NOMO-1 treated with dmso at 0.1 percent for 144 hours (cell line): ENCODE data around the gene CDH23.

Source experiments
- DNase-seq: peaks from one replicate; lab custom pipeline; 2025; ENCODE audit not compliant: unreplicated experiment; lab: John Stamatoyannopoulos, UW

Gene CDH23

DNA sequence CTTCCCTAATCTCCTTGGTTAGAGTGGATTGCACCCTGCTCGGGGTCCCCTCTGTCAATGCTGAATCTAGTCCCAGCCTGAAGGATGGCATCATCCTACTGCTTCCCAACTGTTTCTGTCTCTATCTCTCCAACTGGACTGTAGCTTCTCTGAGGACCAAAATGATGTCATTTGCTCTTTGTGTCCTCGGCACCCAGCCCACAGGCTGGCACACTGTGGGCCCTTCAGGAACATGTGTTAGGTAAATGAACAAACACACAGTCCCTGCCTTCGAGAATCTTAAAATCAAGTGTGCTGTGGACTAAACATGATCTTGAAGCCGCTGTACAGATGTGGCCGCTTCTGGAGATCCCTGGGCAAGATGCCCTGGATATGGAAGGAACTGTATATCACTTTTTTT lies 5.0 kb upstream of the CDH23 start:
- no peak for DNase-seq

DNA sequence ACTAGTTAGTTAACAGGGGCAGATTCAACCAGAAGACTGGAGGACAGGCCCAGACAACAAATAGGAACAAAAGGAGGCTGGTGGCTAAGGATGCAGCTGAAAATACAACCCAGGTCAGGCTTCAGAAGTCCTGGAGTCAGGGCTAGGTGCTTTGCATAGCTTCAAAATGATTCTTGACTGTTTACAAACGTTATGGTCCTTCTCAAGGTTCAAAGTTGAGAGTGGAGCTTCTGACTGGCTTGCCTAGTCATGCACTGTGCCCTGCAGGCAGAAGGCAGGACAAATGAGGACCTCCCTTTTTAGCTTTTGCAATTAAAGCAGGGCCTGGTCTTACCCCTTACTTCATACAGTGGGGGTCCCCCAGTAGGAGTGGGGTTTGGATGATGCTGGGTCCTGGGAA lies 4.4 kb upstream of the CDH23 start:
- DNase-seq: no peak

DNA sequence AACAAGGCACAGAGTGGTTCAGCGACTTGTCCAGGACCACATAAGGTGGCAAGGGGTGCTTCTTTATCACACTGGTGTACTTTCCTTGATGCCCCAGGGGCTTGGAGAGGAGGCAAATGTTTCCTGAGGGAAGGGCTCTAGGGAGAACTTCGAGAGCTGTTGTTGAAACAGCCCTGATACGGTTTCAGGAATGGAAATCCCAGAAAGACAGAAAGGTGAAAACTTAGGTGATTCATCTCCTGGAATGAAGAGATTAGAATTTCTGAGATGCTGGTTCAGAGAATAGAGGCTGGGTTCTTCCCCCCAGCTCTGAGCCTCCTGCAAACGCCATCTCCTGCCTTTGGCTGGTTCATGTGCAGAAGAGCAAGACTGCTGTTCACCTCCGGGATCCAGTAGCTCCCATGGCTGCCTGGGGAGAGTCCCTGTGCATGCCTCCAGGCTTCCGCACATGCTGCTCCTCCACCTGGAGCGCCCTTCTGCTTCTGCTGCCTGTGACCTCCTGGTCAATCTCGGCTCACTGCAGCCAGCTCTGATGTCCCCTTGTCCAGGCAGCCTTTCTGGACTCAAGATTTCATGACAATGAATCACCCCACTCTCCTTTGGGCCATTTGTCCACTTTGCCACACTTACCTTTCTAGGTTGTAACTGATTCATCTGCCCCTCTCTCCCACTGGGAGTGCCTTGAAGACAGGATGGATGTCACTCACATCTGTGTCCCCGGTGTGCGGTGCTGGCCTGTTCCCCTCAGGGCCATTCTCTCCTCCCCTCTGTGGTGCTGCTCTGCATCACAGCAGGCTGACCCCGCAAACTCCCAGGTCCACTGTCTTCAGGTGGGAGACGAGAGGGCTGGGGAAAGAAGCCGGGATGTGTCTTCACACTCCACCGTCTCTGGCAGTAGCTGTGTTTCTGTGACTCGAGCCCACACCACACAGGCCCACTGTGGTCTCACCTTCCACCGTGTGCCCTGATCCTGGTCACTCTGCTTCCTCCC lies 3.6 kb upstream of the CDH23 start:
- DNase-seq: no peak

DNA sequence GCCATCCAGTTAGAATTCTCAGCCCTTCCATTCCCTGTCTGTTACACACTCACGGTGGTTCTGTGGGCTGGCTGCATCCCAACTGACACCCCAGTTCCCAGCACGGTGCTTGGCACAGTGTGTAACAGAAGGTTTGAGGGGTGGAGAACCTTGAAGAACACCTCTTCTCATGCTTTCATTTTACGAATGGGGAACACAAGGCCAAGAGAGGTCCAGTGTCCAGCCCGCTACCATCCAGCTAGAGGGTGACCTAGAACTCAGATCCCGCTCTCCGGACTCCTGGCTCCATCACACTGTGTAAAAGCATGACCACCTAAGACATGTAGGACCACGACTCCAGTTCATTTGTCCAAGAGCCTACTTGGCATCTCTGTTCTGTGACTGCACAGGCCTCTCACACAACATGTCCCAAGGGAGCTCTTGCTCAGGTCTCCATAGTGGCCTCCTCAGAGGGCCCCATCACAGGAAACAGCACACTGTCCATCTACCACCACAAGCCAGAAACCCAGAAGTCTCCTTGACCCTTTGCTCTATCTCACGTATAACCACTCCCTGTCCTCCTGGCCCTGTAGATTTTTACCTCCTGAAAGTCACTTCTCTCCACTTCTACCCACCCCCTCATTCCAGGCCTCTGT lies 2.8 kb upstream of the CDH23 start:
- no peak for DNase-seq

DNA sequence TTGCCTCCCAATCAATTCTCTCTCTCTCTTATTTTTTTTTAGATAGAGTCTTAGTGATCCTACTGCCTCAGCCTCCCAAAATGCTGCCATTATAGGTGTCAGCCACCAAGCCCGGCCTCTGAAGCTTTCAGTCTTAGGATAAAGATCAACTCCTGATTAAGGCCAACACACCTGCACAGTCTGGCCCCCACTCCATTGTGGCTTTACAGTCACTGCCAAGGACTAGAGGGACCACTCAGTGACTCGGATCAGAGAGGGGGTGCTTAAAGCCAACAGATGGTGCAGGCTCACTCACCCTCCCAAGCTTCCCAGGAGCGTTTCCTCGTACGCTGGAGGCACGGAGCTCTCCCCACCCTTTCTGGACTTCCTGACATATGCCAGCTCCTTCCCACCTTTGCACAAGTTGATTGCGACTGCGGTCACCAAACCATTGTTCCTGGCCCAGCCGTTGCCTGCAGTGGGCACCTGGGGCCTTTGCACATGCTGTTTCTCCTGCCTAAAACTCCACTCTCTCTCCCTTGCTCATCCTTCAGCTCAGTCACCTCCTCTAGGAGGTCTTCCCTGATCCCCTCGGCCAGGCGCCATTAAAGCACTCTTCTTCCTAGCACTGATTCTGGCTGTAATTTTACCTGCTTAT lies 1.7 kb upstream of the CDH23 start:
- no peak for DNase-seq

DNA sequence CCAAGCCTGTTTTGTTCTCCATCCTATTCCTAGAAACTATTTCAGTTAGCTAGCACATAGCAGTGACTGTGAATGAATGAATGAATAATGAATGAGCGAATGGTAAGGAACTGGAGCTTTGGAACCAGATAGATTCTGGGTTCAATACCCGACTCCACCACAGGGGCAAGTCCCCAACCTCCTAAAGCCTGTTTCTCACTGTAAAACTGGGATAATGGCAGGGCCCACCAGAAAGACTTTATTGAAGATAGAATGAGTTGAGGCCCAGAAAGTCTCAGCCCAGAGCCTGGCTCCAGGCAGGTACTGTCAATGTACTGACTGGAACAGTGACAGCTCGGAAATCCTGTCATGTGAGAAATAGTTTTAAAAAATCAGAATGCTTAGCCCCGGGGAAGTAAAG lies 1.1 kb upstream of the CDH23 start:
- DNase-seq: no peak

DNA sequence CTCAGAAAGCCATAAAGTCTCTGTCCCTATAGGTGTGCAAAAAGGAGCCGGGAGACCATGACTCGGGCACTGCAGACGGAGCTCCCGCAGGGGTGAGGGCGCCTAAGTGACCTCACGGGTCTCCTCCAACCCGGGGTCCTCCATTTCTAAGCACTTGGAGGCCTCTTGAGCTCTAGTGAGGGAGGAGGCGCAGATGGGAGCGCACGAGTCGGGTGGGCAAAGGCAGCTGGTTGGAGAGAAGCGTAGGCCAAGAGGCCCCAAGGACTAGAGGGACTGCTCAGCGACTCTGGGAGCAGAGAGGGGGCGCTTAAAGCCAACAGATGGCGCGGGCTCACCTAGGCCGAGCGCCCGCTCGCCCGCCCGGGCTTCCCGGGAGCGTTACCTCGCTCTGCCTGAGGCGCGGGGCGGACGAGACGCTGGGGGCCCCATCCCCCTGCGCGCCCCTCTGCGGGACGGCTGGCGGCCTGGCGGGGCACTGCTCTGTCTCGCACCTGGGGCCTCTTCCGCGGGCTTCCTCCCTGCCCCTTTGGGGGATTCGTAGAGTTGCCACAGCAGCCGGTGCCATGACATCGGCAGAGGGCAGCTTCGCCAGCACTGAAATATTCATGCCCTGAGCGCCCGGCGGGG lies 523 bp upstream of the CDH23 start:
- no peak for DNase-seq

DNA sequence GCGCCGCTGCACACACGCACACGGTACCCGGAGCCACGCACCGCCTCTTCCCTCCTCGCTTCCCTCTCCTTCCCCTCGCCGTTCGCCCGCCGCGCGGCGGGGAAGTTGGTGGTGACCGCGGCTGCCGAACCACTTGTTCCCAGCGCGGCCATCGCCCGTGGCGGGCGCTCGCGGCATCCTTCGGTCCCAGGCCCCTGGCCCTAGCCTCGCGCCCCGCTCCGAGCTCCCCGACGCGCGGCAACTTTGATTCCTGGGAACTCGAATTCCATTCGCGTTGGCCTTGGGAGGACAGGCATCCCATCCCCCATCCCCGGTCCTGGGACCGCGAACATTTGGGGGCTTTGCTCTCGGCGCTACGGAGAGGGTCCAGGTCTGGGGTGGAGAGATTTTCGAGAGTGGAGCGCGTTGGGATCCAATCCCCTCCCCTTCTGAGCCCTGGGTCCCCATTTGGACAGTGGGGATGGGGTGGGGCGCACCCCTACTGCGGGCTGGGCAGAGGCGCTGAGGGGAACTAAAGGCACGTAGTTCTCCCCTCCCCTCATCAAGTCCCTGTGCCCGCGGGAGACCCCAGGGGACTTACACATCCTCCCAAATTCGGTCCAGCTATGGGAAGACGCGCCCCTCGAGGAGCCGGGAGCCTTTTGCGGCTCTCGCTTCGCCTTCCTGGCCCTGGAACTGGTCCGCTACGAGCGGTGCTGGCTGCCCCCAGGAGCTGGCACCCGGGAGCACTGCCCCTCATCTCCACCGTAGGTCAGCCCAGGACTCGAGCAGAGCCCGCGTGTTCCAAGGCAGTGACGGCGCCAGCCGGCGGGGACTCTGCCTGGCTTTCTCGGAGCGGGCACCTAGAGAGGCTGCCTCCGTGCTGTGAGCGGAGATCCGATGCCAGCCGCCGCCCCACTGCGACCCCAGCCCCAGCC lies 834 bp downstream of the CDH23 start:
- DNase-seq: peak; percentile 8

DNA sequence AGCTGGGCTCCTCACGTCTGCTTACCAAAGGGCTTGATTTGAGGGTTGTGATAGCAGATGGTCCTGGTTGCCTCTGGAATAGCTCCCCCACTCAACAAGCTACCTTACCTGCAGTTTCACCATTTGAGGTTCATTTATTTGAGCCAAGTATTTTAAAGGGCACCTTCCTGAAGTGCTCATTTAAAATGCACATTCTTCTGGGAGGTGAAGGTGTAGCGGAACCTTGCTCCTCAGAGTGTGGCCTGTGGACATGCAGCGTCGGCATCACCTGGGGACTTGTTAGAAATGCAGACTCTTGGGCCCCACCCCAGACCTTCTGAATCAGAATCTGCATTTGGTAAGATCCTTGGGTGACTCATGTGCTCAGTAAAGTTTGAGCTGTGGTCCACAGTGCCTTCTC lies 2.3 kb downstream of the CDH23 start:
- DNase-seq: no peak

DNA sequence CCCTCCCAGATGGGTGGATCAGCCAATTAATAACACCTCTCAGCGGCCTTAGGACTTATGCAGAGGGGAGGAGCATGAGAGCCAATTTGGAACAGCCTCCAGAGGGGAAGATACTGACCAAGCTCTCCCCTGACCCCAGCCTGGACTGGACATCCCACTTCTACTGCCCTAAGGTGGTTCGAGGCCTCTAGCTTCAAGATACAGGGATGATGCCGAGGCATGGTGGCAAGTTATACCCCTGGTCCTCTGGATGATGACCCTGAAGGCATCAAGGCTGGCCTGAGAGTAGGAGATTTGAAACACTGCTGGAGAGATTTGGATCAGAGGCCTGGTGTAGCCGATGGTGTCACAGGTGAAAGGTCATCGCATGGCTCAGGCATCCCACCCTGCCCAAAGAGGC lies 3.2 kb downstream of the CDH23 start:
- DNase-seq: no peak

DNA sequence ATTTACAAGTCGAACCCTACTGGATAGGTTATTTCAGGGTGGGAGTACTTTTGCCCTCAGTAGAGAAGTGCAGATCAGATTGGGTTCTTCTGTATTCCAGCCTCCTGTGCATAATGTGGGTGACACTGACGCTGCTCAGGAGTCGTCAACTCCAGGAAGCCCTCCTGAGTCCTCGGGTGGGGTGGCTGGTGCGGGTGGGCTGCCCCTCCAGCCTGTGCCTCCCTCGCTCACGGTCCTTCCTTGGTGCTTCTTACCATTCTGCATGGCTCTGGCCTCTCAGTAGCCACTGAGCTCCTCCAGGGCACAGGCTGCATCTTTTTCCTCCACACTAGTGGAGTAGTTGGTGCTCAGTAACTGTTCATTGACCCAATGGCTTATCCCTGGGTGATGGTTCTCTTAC lies 4.3 kb downstream of the CDH23 start:
- no peak for DNase-seq

DNA sequence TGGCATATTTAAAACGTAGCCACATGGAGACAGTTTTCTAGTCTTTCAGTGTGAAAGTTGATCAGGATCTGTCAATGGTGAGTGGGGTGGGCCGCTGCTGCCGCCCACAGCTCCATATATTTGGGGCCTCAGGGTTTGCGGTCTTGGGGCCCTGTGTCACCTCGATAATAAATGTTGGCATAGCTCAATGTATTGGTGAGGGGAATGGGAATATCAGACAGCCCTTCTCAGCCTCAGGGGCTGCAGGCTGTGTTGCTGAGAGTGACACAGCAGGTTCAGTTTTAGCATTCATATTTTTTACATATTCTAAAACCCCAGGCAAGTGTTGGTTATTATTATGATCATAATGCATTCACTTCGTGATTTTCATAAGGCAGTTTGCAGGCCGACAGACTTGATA lies 5.3 kb downstream of the CDH23 start:
- DNase-seq: no peak

DNA sequence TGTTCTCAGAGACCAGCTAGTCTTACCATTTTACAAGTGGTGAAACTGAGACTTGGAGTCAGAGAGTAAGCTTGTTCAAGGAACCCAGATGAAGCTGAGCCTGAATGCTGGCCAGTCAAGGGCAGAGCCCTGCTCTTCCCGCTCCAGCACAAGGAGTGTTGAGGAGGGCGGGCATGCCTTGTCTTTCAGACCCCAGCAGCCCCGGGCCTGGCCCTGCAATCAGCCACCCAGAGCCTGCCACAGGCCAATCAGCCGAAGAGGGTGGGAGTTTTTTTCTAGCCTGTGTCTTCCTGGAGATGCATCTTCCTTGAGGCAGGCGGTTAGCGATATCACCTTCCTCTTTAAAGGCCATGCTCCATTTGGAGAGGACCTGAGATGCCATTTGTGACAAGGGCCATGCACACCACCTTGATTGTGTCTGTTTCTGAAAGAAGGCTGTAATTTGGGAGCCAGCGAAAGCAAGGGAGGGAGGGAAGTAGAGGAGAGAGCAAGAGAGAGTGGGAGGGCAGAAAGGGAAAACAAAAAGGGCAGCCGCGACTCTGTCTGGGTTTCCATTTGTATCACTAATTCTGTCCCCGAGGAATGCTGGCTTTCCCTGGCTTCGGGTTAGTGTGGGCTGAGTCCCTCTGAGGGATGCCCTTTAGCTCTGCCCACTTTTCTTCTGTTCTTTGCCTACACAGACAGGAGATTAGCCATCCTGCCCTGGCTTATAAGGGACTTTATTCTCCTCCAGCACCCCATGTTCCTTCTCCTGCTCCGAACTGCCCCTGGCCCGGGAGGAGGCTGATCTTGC lies 8.0 kb downstream of the CDH23 start:
- DNase-seq: no peak

DNA sequence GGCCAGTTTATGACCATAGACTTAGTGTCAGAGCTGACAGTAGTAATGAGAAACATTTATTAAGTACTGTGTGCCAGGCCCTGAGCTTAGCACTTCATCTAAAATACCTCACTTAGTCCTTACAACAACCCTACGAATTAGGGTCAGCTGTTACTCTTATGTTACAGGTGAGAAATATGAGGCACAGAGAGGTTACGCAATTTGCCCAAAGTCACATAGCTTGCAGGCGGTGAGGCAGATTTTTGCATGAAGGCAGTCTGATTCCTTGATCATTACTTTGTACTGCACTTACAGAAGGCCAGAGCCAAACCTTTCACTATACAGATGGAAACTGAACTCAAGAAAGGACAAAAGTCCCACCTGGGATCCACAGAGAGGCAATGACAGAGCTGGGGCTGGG lies 10.2 kb downstream of the CDH23 start:
- DNase-seq: no peak

DNA sequence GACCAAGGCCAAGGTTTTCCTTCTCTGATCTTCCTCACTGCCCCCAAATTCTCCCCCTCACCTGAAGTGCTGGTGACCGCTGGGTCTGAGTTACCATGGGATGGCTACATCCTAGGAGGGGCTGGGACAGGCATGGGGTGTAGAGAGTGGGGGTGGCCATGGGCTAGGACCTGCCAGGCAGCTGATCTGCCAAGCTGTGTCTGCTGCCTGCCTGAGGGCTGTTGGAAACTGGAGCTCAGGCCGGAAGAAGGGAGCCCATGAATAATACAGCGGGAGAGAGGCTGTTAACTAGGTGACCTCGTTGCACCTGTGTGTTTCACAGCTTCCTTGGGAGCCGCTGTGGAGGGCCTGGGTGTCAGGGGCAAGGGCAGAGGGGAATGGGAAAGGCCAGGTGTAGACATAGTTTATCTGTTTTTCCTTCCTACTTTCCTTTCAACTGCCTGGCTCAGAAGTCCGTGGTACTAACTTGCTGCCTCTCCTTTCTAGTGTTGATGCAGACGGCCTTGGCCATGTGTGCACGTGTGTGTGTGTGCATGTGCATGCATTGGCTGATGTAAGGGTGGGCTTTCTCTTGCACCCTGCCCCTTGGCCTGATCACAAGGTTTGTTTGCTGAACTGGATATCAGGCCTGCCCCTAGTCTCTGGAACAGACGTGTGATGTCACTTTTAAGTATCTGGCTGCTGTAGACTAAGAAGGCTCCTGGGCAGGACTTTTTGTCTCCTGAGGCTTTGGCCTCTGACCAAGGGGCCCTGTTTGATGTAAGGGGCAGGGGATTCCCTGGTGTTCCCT lies 11.9 kb downstream of the CDH23 start:
- no peak for DNase-seq

DNA sequence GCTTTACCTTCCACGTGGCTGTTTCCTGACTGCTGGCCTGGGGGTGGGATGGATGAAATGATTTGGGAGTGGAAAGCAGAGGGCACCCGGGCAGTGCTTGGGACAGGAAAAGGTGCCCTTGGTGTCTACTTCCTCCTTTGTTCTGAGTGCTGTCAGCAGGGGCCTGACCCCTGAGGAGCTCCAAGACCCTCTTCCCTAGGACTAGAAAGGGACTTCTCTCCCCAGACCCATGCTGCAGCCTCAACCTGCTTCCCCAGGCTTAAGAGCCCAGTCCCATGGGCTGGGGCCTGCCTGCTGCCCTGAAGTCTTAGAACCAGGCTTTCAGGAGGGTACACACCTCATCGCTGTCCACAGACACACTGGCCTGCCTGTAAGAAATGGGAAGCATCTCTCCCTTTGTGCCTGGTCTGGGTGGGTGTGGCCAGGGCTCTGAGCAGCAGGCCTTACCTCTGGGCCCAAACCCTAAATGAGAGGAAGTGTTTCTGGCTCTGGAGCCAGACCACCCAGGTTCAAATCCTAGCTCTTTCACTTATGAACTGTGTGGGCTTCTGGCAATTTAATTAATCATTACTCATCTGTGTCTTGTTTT lies 12.9 kb downstream of the CDH23 start:
- no peak for DNase-seq

DNA sequence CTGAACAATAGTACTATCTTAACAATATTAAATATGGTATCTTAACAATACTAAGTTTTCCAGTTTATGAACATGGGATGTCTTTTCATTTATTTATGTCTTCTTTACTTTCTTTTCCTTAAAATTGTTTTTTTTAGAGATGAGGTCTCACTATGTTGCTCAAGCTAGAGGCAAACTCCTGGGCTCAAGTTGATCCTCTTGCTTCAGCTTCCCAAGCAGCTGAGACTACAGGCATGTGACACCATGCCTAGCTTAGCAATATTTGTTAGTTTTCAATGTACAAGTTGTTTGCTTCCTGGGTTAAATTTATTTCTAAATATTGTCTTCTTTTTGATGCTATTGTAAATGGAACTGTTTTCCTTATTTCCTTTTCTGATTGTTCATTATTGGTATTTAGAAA lies 16.9 kb downstream of the CDH23 start:
- DNase-seq: no peak

DNA sequence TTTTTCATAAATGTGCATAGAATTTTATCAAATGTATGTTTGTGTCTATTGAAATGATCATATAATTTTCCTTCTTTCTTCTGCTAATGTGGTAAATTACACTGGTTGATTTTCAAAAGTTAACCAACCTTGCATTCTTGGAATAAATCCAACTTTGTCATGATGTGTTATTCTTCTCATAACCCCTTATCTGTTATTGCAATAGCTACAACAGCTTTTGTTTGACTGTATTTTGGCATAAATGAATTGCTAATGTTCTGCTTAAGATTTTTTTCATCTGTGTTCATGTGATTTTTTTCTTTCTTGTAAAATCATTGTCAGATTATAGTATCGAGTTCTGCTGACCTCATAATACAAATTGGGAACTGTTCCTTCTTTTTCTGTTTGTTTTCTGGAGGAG lies 17.6 kb downstream of the CDH23 start:
- DNase-seq: no peak
